IMR-90 (cell line): ENCODE results near the gene MEIOB. TPM values are rescaled to one million over a fixed set of nuclear protein-coding genes. Genes with fewer than 3 reads are reported as not detected.

Experiments
- ATAC-seq: fragments of 200-7000 bp; cut with Tn5 transposase; 2 replicates; pipeline ENCODE4 v1.9.1; 2020; ENCODE audit warnings: low read depth, mild to moderate bottlenecking, moderate library complexity
- BruUV-seq: library from RNA; stranded (reverse); fragments of 400-500 nt; replicated peaks from 2 replicates; lab custom pipeline; 2021; lab: Mats Ljungman, UMichigan
- CTCF ChIA-PET: fragments of 300-600 bp; formaldehyde crosslinking; extraction: SDS; loops from one replicate; lab custom pipeline; 2021; ENCODE audit warnings: antibody characterized with exemption; lab: Yijun Ruan, JAX
- POLR2A ChIA-PET: fragments of 300-600 bp; sonication (Branson Sonifier 250); formaldehyde crosslinking; loops from one replicate; lab custom pipeline; 2022; ENCODE audit warnings: antibody characterized with exemption; ENCODE audit not compliant: unreplicated experiment; lab: Charles Lee
- DNase-seq: peaks from one replicate; pipeline ENCODE4 v3.0.0; 2013
- H2AFZ ChIP-seq: replicated peaks from 2 replicates; pipeline ENCODE3; 2013; ENCODE audit warnings: low read length, mild to moderate bottlenecking; ENCODE audit not compliant: poor library complexity
- H2AK5ac ChIP-seq: 2 replicates; pipeline ENCODE4 v1.6.1; 2013; ENCODE audit warnings: low read depth, low read length, inconsistent platforms
- H2AK9ac ChIP-seq: replicated peaks from 2 replicates; pipeline ENCODE3; 2013; ENCODE audit warnings: mild to moderate bottlenecking, low read depth, low read length, moderate library complexity; ENCODE audit not compliant: poor library complexity
- H2BK120ac ChIP-seq: 2 replicates; pipeline ENCODE4 v1.6.1; 2013; ENCODE audit warnings: low read depth, low read length, inconsistent platforms
- H2BK15ac ChIP-seq: 3 replicates; pipeline ENCODE4 v1.6.1; 2013; ENCODE audit warnings: low read depth, low read length, inconsistent platforms
- H2BK20ac ChIP-seq: 2 replicates; pipeline ENCODE4 v1.6.1; 2013; ENCODE audit warnings: low read depth, mild to moderate bottlenecking, inconsistent platforms, low read length, moderate library complexity
- H2BK5ac ChIP-seq: 2 replicates; pipeline ENCODE4 v1.6.1; 2013; ENCODE audit warnings: mild to moderate bottlenecking, low read depth, low read length, inconsistent platforms; ENCODE audit not compliant: poor library complexity, severe bottlenecking
- H3K14ac ChIP-seq: replicated peaks from 2 replicates; pipeline ENCODE4 v1.6.1; 2013; ENCODE audit warnings: low read depth, low read length, inconsistent platforms
- H3K18ac ChIP-seq: 2 replicates; pipeline ENCODE4 v1.6.1; 2013; ENCODE audit warnings: low read depth, low read length, control low read depth
- H3K23ac ChIP-seq: 2 replicates; pipeline ENCODE4 v1.6.1; 2013; ENCODE audit warnings: low read depth, low read length, inconsistent platforms
- H3K27ac ChIP-seq: 2 replicates; pipeline ENCODE4 v1.5.1; 2013; ENCODE audit warnings: mild to moderate bottlenecking, control low read depth, low read length; ENCODE audit not compliant: insufficient read depth
- H3K27me3 ChIP-seq: 2 replicates; pipeline ENCODE4 v1.6.1; 2013; ENCODE audit warnings: low read length; ENCODE audit not compliant: control insufficient read depth, insufficient read depth
- H3K36me3 ChIP-seq: 2 replicates; pipeline ENCODE4 v1.6.1; 2013; ENCODE audit warnings: low read length, mixed read lengths; ENCODE audit not compliant: control insufficient read depth, insufficient read depth
- H3K4ac ChIP-seq: 2 replicates; pipeline ENCODE4 v1.6.1; 2013; ENCODE audit warnings: low read depth, low read length, inconsistent platforms
- H3K4me1 ChIP-seq: 2 replicates; pipeline ENCODE4 v1.6.1; 2013; ENCODE audit warnings: low read length, mixed read lengths; ENCODE audit not compliant: control insufficient read depth, insufficient read depth
- H3K4me2 ChIP-seq: 2 replicates; pipeline ENCODE4 v1.6.1; 2013; ENCODE audit warnings: low read depth, mild to moderate bottlenecking, control low read depth, low read length, moderate library complexity
- H3K4me3 ChIP-seq: 2 replicates; pipeline ENCODE4 v1.5.1; 2013; ENCODE audit warnings: low read depth, mild to moderate bottlenecking, control low read depth, low read length, moderate library complexity; ENCODE audit not compliant: insufficient read depth
- H3K56ac ChIP-seq: 2 replicates; pipeline ENCODE4 v1.6.1; 2013; ENCODE audit warnings: low read length, inconsistent platforms; ENCODE audit not compliant: insufficient read depth; ENCODE audit errors: extremely low read depth
- H3K79me1 ChIP-seq, 2 experiments: 2 replicates each; pipeline ENCODE4 v1.6.1; 2013; ENCODE audit warnings: low read length in 2 of 2, inconsistent platforms in 1 of 2, low read depth in 1 of 2
- H3K9ac ChIP-seq: 2 replicates; pipeline ENCODE4 v1.6.1; 2013; ENCODE audit warnings: low read depth, low read length, control low read depth
- H3K9me1 ChIP-seq: 2 replicates; pipeline ENCODE4 v1.6.1; 2013; ENCODE audit warnings: low read length, inconsistent platforms; ENCODE audit not compliant: insufficient read depth
- H3K9me3 ChIP-seq: 2 replicates; pipeline ENCODE4 v1.6.1; 2013; ENCODE audit warnings: low read length; ENCODE audit not compliant: control insufficient read depth, insufficient read depth
- H4K20me1 ChIP-seq: 2 replicates; pipeline ENCODE4 v1.6.1; 2013; ENCODE audit warnings: low read length, inconsistent platforms; ENCODE audit not compliant: insufficient read depth
- H4K5ac ChIP-seq: 2 replicates; pipeline ENCODE4 v1.6.1; 2013; ENCODE audit warnings: mild to moderate bottlenecking, low read depth, low read length, control low read depth
- H4K8ac ChIP-seq, 2 experiments: 2 replicates each; pipeline ENCODE4 v1.6.1; 2013; ENCODE audit warnings: low read depth in 2 of 2, low read length in 2 of 2, control low read depth in 1 of 2, inconsistent platforms in 1 of 2
- H4K91ac ChIP-seq: 2 replicates; pipeline ENCODE4 v1.6.1; 2013; ENCODE audit warnings: low read depth, low read length, inconsistent platforms; ENCODE audit not compliant: insufficient read depth
- CTCF ChIP-seq: conservative IDR thresholded peaks from 2 replicates; pipeline ENCODE4 v1.5.1; 2012; ENCODE audit warnings: mild to moderate bottlenecking, low read depth, low read length, improper control_type of control experiment
- WGBS, 2 experiments: methylation state at CpG; one replicate each; pipeline versions ENCODE4 v1.1.5 to v1.1.7; 2013; ENCODE audit warnings: missing lambda C conversion rate in 2 of 2; ENCODE audit not compliant: insufficient read length in 1 of 2; ENCODE audit errors: extremely low coverage in 2 of 2; 5-methylcytosine and 5-hydroxymethylcytosine counted together
- dilution Hi-C: fragments of 300-500 bp; cut with HindIII; formaldehyde crosslinking; loops from one replicate; pipeline ENCODE4 v1.14.3; 2018; ENCODE audit warnings: low sequenced_read_pairs; ENCODE audit not compliant: unreplicated experiment
- in situ Hi-C: fragments of 300-500 bp; cut with MboI; formaldehyde crosslinking; loops from 3 replicates; pipeline ENCODE4 v1.14.3; 2019; ENCODE audit warnings: low sequenced_read_pairs, inconsistent platforms, mixed read lengths
- intact Hi-C: fragments of 100-400 bp; cut with micrococcal nuclease; formaldehyde crosslinking; loops from 2 replicates; pipeline ENCODE4 v1.10.0; 2022
- polyA plus RNA-seq, 3 experiments: library from polyadenylated mRNA; depleted of rRNA; stranded (reverse); fragments of >200 nt; gene quantifications; 2 replicates each; pipeline ENCODE4 v1.2.3, GENCODE V29; 2012; ENCODE audit warnings: low replicate concordance in 1 of 3
- total RNA-seq: library from RNA; depleted of rRNA; stranded (reverse); fragments of >200 nt; gene quantifications from 2 replicates; pipeline ENCODE4 v1.2.3, GENCODE V29; 2012

MEIOB gene
- total and polyA plus RNA-seq, 2 of the 4 experiments (the other 2 are of a cell fraction) = 0.14 TPM; not detected in 1

GRCh38 chr16:1906055-1906845, 34.3 kb upstream of the MEIOB start:
- Histone ChIP-seq H2AK5ac (no peak overlapping the region), H3K18ac (no peak overlapping the region), H3K79me1 (no peaks in the 10 kb centered on the region), H3K27me3 (peaks cover 68% of the 10 kb centered on the region), H3K36me3 (no peaks in the 10 kb centered on the region), H4K20me1 (no peaks in the 10 kb centered on the region), H3K4ac (no peak overlapping the region), H3K56ac (no peak overlapping the region), H2BK120ac (no peak overlapping the region), H3K4me3 (no peak overlapping the region), H3K4me2 (no peak overlapping the region), H2BK5ac (no peak overlapping the region), H3K9me1 (no peaks in the 10 kb centered on the region), H3K4me1 (no peaks in the 10 kb centered on the region), H4K5ac (no peak overlapping the region), H2AFZ (peak overlapping the region; percentile 56), H3K14ac (no peak overlapping the region), H3K9me3 (no peaks in the 10 kb centered on the region), H3K23ac (no peak overlapping the region), H3K9ac (no peak overlapping the region), H4K91ac (no peak overlapping the region), H4K8ac (no peak overlapping the region), H2BK15ac (no peak overlapping the region), H2AK9ac (no peak overlapping the region), H3K27ac (no peak overlapping the region), H2BK20ac (no peak overlapping the region)
- BruUV-seq = no TSS peak
- no peak for TF ChIP-seq CTCF
- intact Hi-C loops = no loop called here
- CTCF ChIA-PET = no interaction called here
- dilution Hi-C loops = no loop called here
- WGBS, 2 experiments = 40% methylated on average over 10 of the region's 31 CpGs; no CpG with 5 or more reads in 1 of the 2 experiments
- no peak for ATAC-seq
- POLR2A ChIA-PET = no interaction called here
- in situ Hi-C loops = no loop called here
- DNase-seq = no peak
